ENCODE data around the gene AKT3. TPM values are rescaled to one million over a fixed set of nuclear protein-coding genes. Genes with fewer than 3 reads are reported as not detected.
"Not testable (repeated sequence)": the region's sequence is repeated elsewhere in the genome, so short reads cannot be mapped to it uniquely, and the experiment has no call there.

Gene AKT3
- total RNA-seq, 3 donors from 2014 or later (not counting 1 experiment from before 2014, with no cell fraction given), result 135 to 157 (median 136) TPM

- H3K36me3 Mint-ChIP-seq, result peaks cover 4% of the 10 kb centered on the region
- H3K4me3 Mint-ChIP-seq, result peak overlapping the region; percentile 67
- DNase-seq (peak in 1 of 2 donors; percentile 34), ATAC-seq (peak; percentile 37 to 76 (median 72))
- H3K9me3 Mint-ChIP-seq, result no peaks in the 10 kb centered on the region
- peaks cover 1% of the 10 kb centered on the region for H3K36me3 ChIP-seq (ENCODE audit: control insufficient read depth, insufficient read depth, low read length)
- H3K4me1 ChIP-seq (ENCODE audit: control insufficient read depth, insufficient read depth, low read length), result peaks cover 4% of the 10 kb centered on the region
- peaks cover 26 to 31% of the 10 kb centered on the region in 2 donors for H3K4me1 Mint-ChIP-seq
- intact Hi-C loops (cut with micrococcal nuclease), result loop anchor here (1.0 to 5.0 kb wide), 4 partner anchors 87 to 727 kb away; no protein-coding TSS in a partner anchor
- no peaks in the 10 kb centered on the region for H3K9me3 ChIP-seq (ENCODE audit: control insufficient read depth, insufficient read depth, low read length)
- H3K27ac ChIP-seq (ENCODE audit: low read length), result peak overlapping the region; percentile 80
- no peak overlapping the region for H3K4me3 ChIP-seq (ENCODE audit: low read length)
- no peaks in the 10 kb centered on the region for H3K27me3 Mint-ChIP-seq (ENCODE audit: low read depth in 2 of 2)
- no peak for TF ChIP-seq CTCF (IDR thresholded peaks at IDR 0.05)
- peak overlapping the region; percentile 84 to 90 for H3K27ac Mint-ChIP-seq
- no peaks in the 10 kb centered on the region for H3K27me3 ChIP-seq (ENCODE audit: control insufficient read depth, insufficient read depth, low read length)
- WGBS (ENCODE audit: insufficient coverage), result 50% methylated on average over 5 of the region's 7 CpGs
Measured at GRCh38 chr1:243595527-243596210, 254.4 kb downstream of the AKT3 start.

- Mint-ChIP-seq H3K4me1 (peaks cover 25 to 26% of the 10 kb centered on the region in 2 donors), H3K4me3 (no peak overlapping the region), H3K36me3 (peaks cover 16% of the 10 kb centered on the region), H3K27me3 (ENCODE audit: low read depth in 2 of 2) (no peaks in the 10 kb centered on the region), H3K27ac (peak overlapping the region in 1 of 2 donors; percentile 55), H3K9me3 (peaks cover 0 to 4% of the 10 kb centered on the region in 2 donors)
- H3K4me3 ChIP-seq (ENCODE audit: low read length), result no peak overlapping the region
- intact Hi-C loops (cut with micrococcal nuclease), result no loop called here
- peaks cover 3% of the 10 kb centered on the region for H3K36me3 ChIP-seq (ENCODE audit: control insufficient read depth, insufficient read depth, low read length)
- DNase-seq (no peak), ATAC-seq (no peak)
- no peaks in the 10 kb centered on the region for H3K27me3 ChIP-seq (ENCODE audit: control insufficient read depth, insufficient read depth, low read length)
- H3K9me3 ChIP-seq (ENCODE audit: control insufficient read depth, insufficient read depth, low read length), result no peaks in the 10 kb centered on the region
- peaks cover 4% of the 10 kb centered on the region for H3K4me1 ChIP-seq (ENCODE audit: control insufficient read depth, insufficient read depth, low read length)
- peak overlapping the region; percentile 21 for H3K27ac ChIP-seq (ENCODE audit: low read length)
- no peak for TF ChIP-seq CTCF (IDR thresholded peaks at IDR 0.05)
- 100% methylated on average over 2 of the region's 2 CpGs for WGBS (ENCODE audit: insufficient coverage)
Measured at GRCh38 chr1:243594455-243594854, 255.6 kb downstream of the AKT3 start.

- H3K9me3 Mint-ChIP-seq; H3K4me1 ChIP-seq (ENCODE audit: control insufficient read depth, insufficient read depth, low read length); H3K27ac ChIP-seq (ENCODE audit: low read length); DNase-seq; intact Hi-C loops (cut with micrococcal nuclease); H3K9me3 ChIP-seq (ENCODE audit: control insufficient read depth, insufficient read depth, low read length); H3K4me3 ChIP-seq (ENCODE audit: low read length); ATAC-seq; H3K27me3 Mint-ChIP-seq (ENCODE audit: low read depth in 2 of 2); H3K4me3 Mint-ChIP-seq; H3K27ac Mint-ChIP-seq; H3K36me3 ChIP-seq (ENCODE audit: control insufficient read depth, insufficient read depth, low read length); H3K27me3 ChIP-seq (ENCODE audit: control insufficient read depth, insufficient read depth, low read length): not testable (repeated sequence)
- peaks cover 26% of the 10 kb centered on the region for H3K36me3 Mint-ChIP-seq
- peaks cover 8 to 10% of the 10 kb centered on the region in 2 donors for H3K4me1 Mint-ChIP-seq
- no CpG with 5 or more reads among the region's 3 CpGs for WGBS (ENCODE audit: insufficient coverage)
Measured at GRCh38 chr1:243589286-243589685, 260.8 kb downstream of the AKT3 start.

- H3K27me3 ChIP-seq (ENCODE audit: control insufficient read depth, insufficient read depth, low read length), result no peaks in the 10 kb centered on the region
- peaks cover 3% of the 10 kb centered on the region for H3K36me3 ChIP-seq (ENCODE audit: control insufficient read depth, insufficient read depth, low read length)
- no peaks in the 10 kb centered on the region for H3K9me3 ChIP-seq (ENCODE audit: control insufficient read depth, insufficient read depth, low read length)
- no peaks in the 10 kb centered on the region for H3K27me3 Mint-ChIP-seq (ENCODE audit: low read depth in 2 of 2)
- WGBS (ENCODE audit: insufficient coverage), result 71% methylated on average over 3 of the region's 4 CpGs
- no peak overlapping the region for H3K4me3 ChIP-seq (ENCODE audit: low read length)
- H3K9me3 Mint-ChIP-seq, result peaks cover 0 to 4% of the 10 kb centered on the region in 2 donors
- H3K36me3 Mint-ChIP-seq, result peaks cover 26% of the 10 kb centered on the region
- intact Hi-C loops (cut with micrococcal nuclease), result no loop called here
- no peak overlapping the region for H3K4me3 Mint-ChIP-seq
- TF ChIP-seq CTCF (IDR thresholded peaks at IDR 0.05), result no peak
- H3K4me1 ChIP-seq (ENCODE audit: control insufficient read depth, insufficient read depth, low read length), result no peaks in the 10 kb centered on the region
- no peak for DNase-seq
- ATAC-seq, result no peak
- peaks cover 15 to 16% of the 10 kb centered on the region in 2 donors for H3K4me1 Mint-ChIP-seq
- H3K27ac ChIP-seq (ENCODE audit: low read length), result no peak overlapping the region
- H3K27ac Mint-ChIP-seq, result no peak overlapping the region
Measured at GRCh38 chr1:243587823-243588560, 262.1 kb downstream of the AKT3 start.
